ENCODE data around the gene FGFRL1.
"Not testable (repeated sequence)": the region's sequence is repeated elsewhere in the genome, so short reads cannot be mapped to it uniquely, and the experiment has no call there.

The FGFRL1 gene

GRCh38 chr4:1041936-1042330, 30.5 kb downstream of the FGFRL1 start:
- no peak for DNase-seq

GRCh38 chr4:1042352-1043055, 31.1 kb downstream of the FGFRL1 start:
- DNase-seq, result no peak

- DNase-seq, result no peak
These were observed 31.7 kb downstream of the FGFRL1 start for GRCh38 chr4:1043162-1043561.

- no peak for DNase-seq
These were observed 32.4 kb downstream of the FGFRL1 start for GRCh38 chr4:1043651-1044468.

- no peak for DNase-seq
These were observed 33.2 kb downstream of the FGFRL1 start for GRCh38 chr4:1044469-1045192.

DNA sequence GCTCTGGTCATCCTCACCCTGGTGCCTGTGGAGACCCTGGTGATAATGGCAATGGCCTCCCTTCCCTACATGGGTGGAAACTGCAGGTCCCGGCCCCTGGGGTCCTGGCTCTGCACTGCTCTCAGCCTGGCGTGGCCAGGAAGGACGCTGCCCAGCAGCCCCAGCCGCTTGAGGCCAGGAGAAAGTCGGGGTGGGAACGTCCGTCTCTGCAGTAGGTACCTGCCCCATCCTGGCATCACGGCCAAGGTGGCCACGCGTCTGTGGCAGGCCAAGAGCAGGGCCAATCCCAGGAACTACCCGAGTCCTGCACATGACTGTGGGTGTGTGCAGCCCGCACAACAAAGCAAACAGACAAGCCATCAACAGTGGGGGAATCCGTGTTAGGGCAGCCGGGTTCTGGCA, 33.8 kb downstream of the FGFRL1 start:
- DNase-seq, result no peak

- no peak for DNase-seq
These were observed 34.3 kb downstream of the FGFRL1 start for GRCh38 chr4:1045595-1046201.

- not testable (repeated sequence) for DNase-seq
These were observed 35.2 kb downstream of the FGFRL1 start for GRCh38 chr4:1046581-1047011.

- no peak for DNase-seq
These were observed 35.9 kb downstream of the FGFRL1 start for GRCh38 chr4:1047106-1047975.

GRCh38 chr4:1047976-1048772, 36.7 kb downstream of the FGFRL1 start:
- no peak for DNase-seq

DNA sequence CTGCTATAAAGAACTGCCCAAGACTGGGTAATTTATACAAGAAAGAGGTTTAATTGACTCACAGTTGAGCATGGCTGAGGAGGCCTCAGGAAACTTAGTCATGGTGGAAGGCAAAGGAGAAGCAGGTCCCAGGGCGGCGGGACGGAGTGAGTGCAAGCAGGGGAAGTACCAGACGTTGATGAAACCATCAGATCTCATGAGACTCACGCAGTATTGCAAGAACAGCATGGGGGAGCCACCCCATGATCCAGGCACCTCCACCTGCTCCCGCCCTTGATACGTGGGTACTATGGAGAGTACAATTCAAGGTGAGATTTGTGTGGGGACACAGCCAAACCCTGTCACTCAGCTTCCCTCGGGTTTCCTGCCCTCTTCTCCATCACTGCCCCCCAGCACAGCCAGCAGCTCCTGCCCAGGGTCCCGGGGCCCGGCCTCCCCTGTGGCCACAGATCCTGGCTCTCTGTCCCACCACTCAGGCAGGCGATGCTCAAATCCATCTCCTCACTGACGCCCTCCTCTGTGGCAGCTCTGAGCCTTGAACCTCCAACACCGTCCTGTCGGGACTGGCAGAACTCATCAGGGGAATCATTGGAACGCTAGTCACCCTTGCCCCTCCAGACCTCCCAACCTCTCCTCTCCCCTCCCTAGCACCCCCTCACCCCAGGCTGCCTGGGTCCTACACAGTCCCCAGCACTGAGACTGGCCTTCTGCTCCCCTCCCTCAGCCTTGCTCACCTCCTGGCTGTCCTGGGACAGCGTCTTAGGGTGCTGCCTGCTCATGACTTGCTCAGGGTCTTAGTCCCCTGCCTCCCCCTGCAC, 37.6 kb downstream of the FGFRL1 start:
- no peak for DNase-seq

- DNase-seq, result no peak
These were observed 38.1 kb downstream of the FGFRL1 start for GRCh38 chr4:1049591-1049905.

GRCh38 chr4:1050486-1051213, 39.2 kb downstream of the FGFRL1 start:
- no peak for DNase-seq

DNA sequence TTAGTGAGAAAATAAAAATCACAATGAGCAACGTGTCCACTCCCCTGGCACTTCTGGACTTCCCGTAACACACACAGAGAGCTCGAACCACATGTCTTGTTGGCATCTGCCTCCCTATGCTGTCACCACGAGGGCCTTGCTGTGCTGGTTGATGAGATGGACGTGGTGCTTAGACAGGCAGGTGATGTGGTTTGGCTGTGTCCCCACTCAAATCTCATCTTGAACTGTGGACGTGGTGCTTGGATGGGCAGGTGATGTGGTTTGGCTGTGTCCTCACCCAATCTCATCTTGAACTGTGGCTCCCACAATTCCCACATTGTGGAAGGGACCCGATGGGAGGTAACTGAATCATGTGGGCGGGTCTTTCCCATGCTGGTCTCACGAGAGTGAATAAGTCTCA, 40.0 kb downstream of the FGFRL1 start:
- no peak for DNase-seq

DNA sequence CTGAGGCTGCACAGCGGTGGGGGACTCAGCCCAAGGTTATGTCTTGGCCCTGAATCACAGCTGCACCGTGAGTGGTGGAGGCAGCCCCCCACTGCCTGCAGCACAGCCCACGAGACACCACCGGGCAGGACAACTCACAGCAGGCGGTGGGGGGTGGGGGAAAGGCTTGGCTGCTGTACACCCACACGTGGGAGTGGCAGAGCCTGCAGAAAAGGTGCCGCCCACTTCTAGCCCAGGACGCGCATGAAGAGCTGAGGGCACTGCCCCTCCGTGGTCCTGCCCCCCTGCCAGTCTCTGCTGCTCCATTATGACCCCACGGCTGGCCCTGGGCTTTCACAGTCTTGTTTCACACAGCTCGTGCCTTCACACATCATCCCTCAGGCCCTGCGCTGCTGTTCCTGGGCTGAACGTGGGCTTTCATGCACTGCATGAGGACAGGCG, 40.8 kb downstream of the FGFRL1 start:
- no peak for DNase-seq

DNA sequence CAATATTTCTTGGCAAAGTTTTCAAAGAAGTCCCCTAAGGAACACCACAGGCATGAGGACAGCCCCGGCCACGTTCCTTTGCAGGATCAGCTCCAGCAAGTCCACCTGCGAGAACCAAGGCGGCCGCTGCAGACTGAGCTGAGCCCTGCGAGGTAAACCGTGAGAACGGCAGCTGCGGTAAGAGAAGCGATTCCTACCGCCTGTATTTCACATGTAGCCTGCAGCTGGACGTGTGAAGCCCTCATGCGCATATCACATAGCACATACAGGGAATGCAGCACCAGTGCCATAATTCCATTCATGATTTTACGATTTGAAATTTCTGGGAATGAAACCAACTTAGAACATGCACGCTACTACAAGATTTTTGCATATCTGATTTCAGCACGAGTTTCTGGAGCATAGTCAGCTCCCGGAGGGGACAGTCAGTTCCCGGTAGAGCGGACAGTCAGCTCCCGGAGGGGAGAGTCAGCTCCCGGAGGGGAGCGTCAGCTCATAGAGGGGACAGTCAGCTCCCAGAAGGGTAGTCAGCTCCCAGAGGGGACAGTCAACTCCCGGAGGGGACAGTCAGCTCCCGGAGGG, 41.7 kb downstream of the FGFRL1 start:
- no peak for DNase-seq

- DNase-seq, result not testable (repeated sequence)
These were observed 42.5 kb downstream of the FGFRL1 start for GRCh38 chr4:1053891-1054290.

DNA sequence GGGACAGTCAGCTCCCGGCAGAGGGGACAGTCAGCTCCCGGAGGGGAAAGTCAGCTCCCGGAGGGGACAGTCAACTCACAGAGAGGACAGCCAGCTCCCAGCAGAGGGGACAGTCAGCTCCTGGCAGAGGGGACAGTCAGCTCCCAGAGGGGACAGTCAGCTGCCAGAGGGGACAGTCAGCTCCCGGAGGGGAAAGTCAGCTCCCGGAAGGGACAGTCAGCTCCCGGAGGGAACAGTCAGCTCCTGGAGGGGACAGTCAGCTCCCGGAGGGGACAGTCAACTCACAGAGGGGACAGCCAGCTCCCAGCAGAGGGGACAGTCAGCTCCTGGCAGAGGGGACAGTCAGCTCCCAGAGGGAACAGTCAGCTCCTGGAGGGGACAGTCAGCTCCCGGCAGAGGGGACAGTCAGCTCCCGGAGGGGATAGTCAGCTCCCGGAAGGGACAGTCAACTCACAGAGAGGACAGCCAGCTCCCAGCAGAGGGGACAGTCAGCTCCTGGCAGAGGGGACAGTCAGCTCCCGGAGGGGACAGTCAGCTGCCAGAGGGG, 43.3 kb downstream of the FGFRL1 start:
- DNase-seq, result not testable (repeated sequence)

DNA sequence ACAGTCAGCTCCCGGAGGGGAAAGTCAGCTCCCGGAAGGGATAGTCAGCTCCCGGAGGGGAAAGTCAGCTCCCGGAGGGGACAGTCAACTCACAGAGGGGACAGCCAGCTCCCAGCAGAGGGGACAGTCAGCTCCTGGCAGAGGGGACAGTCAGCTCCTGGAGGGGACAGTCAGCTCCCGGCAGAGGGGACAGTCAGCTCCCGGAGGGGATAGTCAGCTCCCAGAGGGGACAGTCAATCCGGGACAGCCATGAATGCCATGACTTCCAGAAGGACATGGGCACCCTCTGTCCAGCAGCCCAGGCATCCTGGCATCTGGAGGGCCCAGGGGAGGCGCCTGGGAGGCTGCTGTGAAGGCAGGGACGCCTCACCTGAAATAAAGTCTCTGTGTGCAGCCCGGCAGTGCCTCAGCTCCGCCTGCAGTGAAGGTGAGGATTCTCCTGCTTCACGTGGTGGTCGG, 43.8 kb downstream of the FGFRL1 start:
- DNase-seq, result not testable (repeated sequence)
